A673 (cell line): ENCODE data around the gene RIIAD1. TPM values are rescaled to one million over a fixed set of nuclear protein-coding genes. Genes with fewer than 3 reads are reported as not detected.
"Not testable (repeated sequence)": the region's sequence is repeated elsewhere in the genome, so short reads cannot be mapped to it uniquely, and the experiment has no call there.

ENCODE experiments used
- BruUV-seq: library from RNA; stranded (reverse); fragments of 400-500 nt; replicated peaks from 2 replicates; lab custom pipeline; 2021; lab: Mats Ljungman, UMichigan
- CTCF ChIA-PET: fragments of 300-600 bp; sonication (Branson Sonifier 250); formaldehyde crosslinking; loops from one replicate; lab custom pipeline; 2022; ENCODE audit warnings: antibody characterized with exemption; lab: Charles Lee
- POLR2A ChIA-PET: fragments of 300-600 bp; sonication (Branson Sonifier 250); formaldehyde crosslinking; loops from one replicate; lab custom pipeline; 2022; ENCODE audit warnings: antibody characterized with exemption; ENCODE audit not compliant: low non-redundant PET; lab: Charles Lee
- DNase-seq: peaks from one replicate; pipeline ENCODE4 v3.0.0-alpha.2; 2015; ENCODE audit warnings: low spot score
- H3K27ac ChIP-seq: fragments of 200-600 bp; sonication (generic); 2 replicates; pipeline ENCODE4 v1.5.1; 2016; ENCODE audit warnings: mixed run types, low read depth, mild to moderate bottlenecking, mixed read lengths, antibody characterized with exemption, low read length; ENCODE audit not compliant: poor library complexity, severe bottlenecking
- H3K27me3 ChIP-seq: fragments of 200-600 bp; sonication (generic); replicated peaks from 2 replicates; pipeline ENCODE4 v1.6.1; 2017; ENCODE audit warnings: mixed run types, low read depth, mild to moderate bottlenecking, mixed read lengths, antibody characterized with exemption, low read length; ENCODE audit not compliant: insufficient read depth, poor library complexity
- H3K36me3 ChIP-seq: fragments of 200-600 bp; sonication (generic); 2 replicates; pipeline ENCODE4 v1.6.1; 2016; ENCODE audit warnings: mixed run types, mild to moderate bottlenecking, mixed read lengths, antibody characterized with exemption, low read length; ENCODE audit not compliant: insufficient read depth, poor library complexity, severe bottlenecking
- H3K4me1 ChIP-seq: fragments of 200-600 bp; sonication (generic); 2 replicates; pipeline ENCODE4 v1.6.1; 2017; ENCODE audit warnings: mixed run types, mild to moderate bottlenecking, mixed read lengths, antibody characterized with exemption, low read length; ENCODE audit not compliant: insufficient read depth, poor library complexity, severe bottlenecking
- H3K4me3 ChIP-seq: fragments of 200-600 bp; sonication (generic); 2 replicates; pipeline ENCODE4 v1.5.1; 2016; ENCODE audit warnings: low read depth, mixed run types, mild to moderate bottlenecking, mixed read lengths, low read length; ENCODE audit not compliant: poor library complexity, severe bottlenecking
- H3K9me3 ChIP-seq: fragments of 200-600 bp; sonication (generic); 2 replicates; pipeline ENCODE4 v1.6.1; 2016; ENCODE audit warnings: mixed run types, low read depth, mild to moderate bottlenecking, mixed read lengths, antibody characterized with exemption, low read length; ENCODE audit not compliant: poor library complexity, severe bottlenecking
- CTCF ChIP-seq: fragments of 300-800, 200-600 bp; sonication (generic); conservative IDR thresholded peaks from 2 replicates; pipeline ENCODE4 v1.5.1; 2017; ENCODE audit warnings: low read depth, mild to moderate bottlenecking, antibody characterized with exemption, low read length, moderate library complexity, mixed read lengths
- EZH2 ChIP-seq: fragments of 200-600 bp; sonication (generic); IDR thresholded peaks from 2 replicates; pipeline ENCODE4 v1.6.1; 2017; ENCODE audit warnings: borderline replicate concordance, low read depth, mild to moderate bottlenecking, mixed read lengths, antibody characterized with exemption, low read length; ENCODE audit not compliant: poor library complexity, severe bottlenecking
- intact Hi-C: fragments of 100-400 bp; cut with micrococcal nuclease; formaldehyde crosslinking; loops from one replicate; pipeline ENCODE4 v1.10.0; 2022; ENCODE audit not compliant: unreplicated experiment
- total RNA-seq: library from RNA; stranded (reverse); gene quantifications from 2 replicates; pipeline ENCODE4 v1.2.3, GENCODE V29; 2021

Gene RIIAD1
- total RNA-seq, 1 experiment from 2014 or later, result not detected

DNA sequence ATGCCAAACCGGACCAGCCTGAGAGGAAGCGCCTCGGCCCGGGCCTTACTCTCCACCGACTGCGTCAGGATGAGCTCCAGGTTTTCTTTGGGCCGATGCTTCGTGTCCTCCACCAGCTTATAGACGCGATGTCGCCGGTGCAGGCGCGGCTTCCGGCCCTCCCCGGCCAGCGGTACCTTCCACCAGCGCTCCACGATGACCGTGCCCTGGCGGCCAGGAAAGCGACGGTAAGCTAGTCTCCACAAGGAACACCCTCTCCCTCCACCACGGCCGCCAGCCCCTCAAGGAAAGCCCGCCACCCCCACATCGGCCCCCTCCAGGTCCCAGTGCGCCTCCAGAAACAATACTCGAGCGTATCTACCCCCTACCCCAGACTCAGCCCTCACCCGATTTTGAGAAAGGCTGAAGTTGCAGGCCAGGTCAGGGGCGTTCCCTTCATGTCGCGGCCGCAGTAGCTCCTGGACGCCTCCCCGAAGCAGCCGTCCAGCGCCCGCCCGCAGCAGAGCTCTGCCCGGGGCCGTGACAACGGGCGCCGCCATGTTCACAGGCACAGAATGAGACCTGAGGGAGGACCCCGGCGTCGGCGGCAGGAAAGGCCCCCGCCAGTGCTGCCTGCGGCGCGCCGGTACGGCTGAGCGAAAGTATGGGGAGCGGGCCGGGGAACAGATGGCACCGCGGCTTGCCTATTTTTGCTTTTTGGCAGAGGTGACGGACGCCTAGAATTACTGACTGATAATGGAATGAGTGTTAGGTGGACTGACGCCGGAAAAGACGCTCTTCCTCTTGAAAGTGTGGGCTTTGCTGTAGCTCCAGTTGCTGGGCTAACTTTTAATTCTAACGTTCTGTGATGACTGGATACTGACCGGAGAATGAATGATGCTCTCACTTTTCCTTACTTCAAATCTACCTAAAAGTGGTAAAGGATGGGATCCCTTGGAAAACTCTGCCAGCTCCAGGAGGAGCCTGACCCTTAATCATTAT, 41.9 kb downstream of the RIIAD1 start, which contains the start of gene MRPL9:
TSS of gene MRPL9 (minus strand) at position 556 of the 981 bp plus-strand sequence. CDS start at position 539, 17 bp downstream.
- CTCF ChIA-PET, result no interaction called here

DNA sequence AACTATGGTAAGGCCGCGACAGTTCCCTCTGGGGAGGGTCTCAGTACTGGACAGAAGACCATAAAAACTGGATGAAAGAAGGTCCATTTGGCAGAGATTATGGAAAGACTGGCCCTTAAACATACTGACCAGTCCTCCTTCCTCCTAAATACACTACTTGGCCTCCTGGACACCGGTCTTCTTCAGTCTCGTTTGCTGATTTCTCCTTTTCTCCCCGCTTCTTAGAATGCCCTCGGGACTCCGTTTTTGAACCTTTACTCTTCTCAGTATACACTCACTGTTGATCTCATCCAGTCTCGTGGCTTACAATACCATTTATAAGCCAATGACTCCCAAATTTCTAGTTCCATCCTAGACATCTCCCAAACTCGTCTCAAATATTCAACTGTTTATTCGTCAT, 42.7 kb downstream of the RIIAD1 start:
- Histone ChIP-seq H3K4me3 (peak overlapping the region; percentile 80), H3K27ac (peak overlapping the region; percentile 86), H3K27me3 (no peaks in the 10 kb centered on the region), H3K36me3 (peaks cover 30% of the 10 kb centered on the region), H3K4me1 (peaks cover 10% of the 10 kb centered on the region), H3K9me3 (no peaks in the 10 kb centered on the region)
- ChIA-PET CTCF (no interaction called here), POLR2A (no interaction called here)
- BruUV-seq, result no TSS peak
- no peak for DNase-seq
- intact Hi-C loops, result no loop called here
- TF ChIP-seq CTCF (no peak), EZH2 (no peak)

More for the DNA sequence above, 41.9 kb downstream of the RIIAD1 start, which contains the start of gene MRPL9:
- Histone ChIP-seq H3K4me1 (peaks cover 10% of the 10 kb centered on the region), H3K27me3 (no peaks in the 10 kb centered on the region), H3K27ac (peak within 1 kb of the TSS; percentile 86), H3K36me3 (peaks cover 34% of the 10 kb centered on the region), H3K9me3 (no peaks in the 10 kb centered on the region), H3K4me3 (peak within 1 kb of the TSS; percentile 80)
- intact Hi-C loops, result no loop called here
- POLR2A ChIA-PET, result interaction anchor here (0.6 kb wide), 1 partner anchor 10 kb away, joined by 3 read pairs; no protein-coding TSS in a partner anchor
- TSS peak; percentile 98 for BruUV-seq
- TF ChIP-seq CTCF (no peak), EZH2 (no peak)
- peak; percentile 91 for DNase-seq

DNA sequence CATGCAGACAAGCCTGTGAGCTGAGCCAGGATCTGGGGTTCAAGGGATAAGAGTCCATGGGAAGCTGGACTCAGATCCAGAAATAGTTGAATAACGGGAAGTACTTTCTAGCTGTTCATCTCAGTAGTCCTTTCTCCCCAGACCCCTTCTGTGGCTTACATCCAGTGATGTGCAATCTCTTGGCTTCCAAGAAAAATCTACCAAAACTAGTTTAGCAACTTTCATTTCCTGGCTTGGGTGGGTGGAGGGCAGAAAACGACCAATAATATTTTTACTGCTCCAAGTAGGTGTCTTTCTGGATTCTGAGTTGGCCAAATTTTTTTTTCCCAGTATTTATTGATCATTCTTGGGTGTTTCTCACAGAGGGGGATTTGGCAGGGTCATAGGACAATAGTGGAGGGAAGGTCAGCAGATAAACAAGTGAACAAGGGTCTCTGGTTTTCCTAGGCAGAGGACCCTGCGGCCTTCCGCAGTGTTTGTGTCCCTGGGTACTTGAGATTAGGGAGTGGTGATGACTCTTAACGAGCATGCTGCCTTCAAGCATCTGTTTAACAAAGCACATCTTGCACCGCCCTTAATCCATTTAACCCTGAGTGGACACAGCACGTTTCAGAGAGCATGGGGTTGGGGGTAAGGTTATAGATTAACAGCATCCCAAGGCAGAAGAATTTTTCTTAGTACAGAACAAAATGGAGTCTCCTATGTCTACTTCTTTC, 47.2 kb downstream of the RIIAD1 start:
- H3K9me3 ChIP-seq, H3K27ac ChIP-seq, DNase-seq, CTCF ChIA-PET, H3K4me1 ChIP-seq, POLR2A ChIA-PET, BruUV-seq, H3K4me3 ChIP-seq, H3K36me3 ChIP-seq, H3K27me3 ChIP-seq, intact Hi-C loops: not testable (repeated sequence)

DNA sequence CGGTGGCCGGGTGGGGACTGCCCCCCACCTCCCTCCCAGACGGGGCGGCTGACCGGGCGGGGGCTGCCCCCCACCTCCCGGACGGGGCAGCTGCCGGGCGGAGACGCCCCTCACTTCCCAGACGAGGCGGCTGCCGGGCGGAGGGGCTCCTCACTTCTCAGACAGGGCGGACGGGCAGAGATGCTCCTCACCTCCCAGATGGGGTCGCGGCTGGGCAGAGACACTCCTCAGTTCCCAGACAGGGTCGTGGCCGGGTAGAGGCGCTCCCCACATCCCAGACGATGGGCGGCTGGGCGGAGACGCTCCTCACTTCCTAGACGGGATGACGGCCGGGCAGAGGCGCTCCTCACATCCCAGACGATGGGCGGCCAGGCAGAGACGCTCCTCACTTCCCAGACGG, 47.9 kb downstream of the RIIAD1 start:
- CTCF ChIA-PET, H3K27me3 ChIP-seq, H3K4me3 ChIP-seq, BruUV-seq, POLR2A ChIA-PET, H3K4me1 ChIP-seq, H3K36me3 ChIP-seq, H3K27ac ChIP-seq, DNase-seq, intact Hi-C loops, H3K9me3 ChIP-seq: not testable (repeated sequence)
